C4-2B (cell line): ENCODE results near the gene KCNAB2.
"Not testable (repeated sequence)": the region's sequence is repeated elsewhere in the genome, so short reads cannot be mapped to it uniquely, and the experiment has no call there.

Experiments used
- CTCF ChIP-seq: fragments of 450-650 bp; conservative IDR thresholded peaks from 2 replicates; pipeline ENCODE4 v1.5.1; 2017; ENCODE audit warnings: mild to moderate bottlenecking
- ZFX ChIP-seq: fragments of 450-650 bp; IDR thresholded peaks from 2 replicates; pipeline ENCODE4 v1.6.1; 2017

- not testable (repeated sequence) for TF ChIP-seq CTCF, ZFX
These were observed 31.4 kb downstream of the KCNAB2 start for GRCh38 chr1:6077061-6077460.
